GM12878 (cell line): Measurements from ENCODE around the gene HACD3. TPM values are rescaled to one million over a fixed set of nuclear protein-coding genes. Genes with fewer than 3 reads are reported as not detected.

Experiments
- CBX3 ChIP-seq: fragments of 200-600 bp; sonication (generic); IDR thresholded peaks from 2 replicates; pipeline ENCODE4 v1.6.1; 2016; ENCODE audit warnings: low read depth, borderline replicate concordance
- GATAD2B ChIP-seq: fragments of 450-650 bp; conservative IDR thresholded peaks from 2 replicates; pipeline ENCODE4 v1.6.1; 2017; ENCODE audit warnings: low read depth, mild to moderate bottlenecking, moderate library complexity
- IRF4 ChIP-seq: IDR thresholded peaks from 2 replicates; pipeline ENCODE4 v1.6.1; 2011; ENCODE audit warnings: low read depth, low read length
- JUNB ChIP-seq: IDR thresholded peaks from 2 replicates; pipeline ENCODE4 v1.6.1; 2016; ENCODE audit warnings: antibody characterized with exemption, mild to moderate bottlenecking
- JUND ChIP-seq: IDR thresholded peaks from 2 replicates; pipeline ENCODE4 v1.6.1; 2012; ENCODE audit warnings: low read depth, mild to moderate bottlenecking, low read length, improper control_type of control experiment, moderate library complexity
- KLF5 ChIP-seq: fragments of 450-650 bp; IDR thresholded peaks from 2 replicates; pipeline ENCODE4 v1.6.1; 2014; ENCODE audit warnings: mild to moderate bottlenecking; ENCODE audit not compliant: partially characterized antibody
- MTA3 ChIP-seq: IDR thresholded peaks from 2 replicates; pipeline ENCODE4 v1.6.1; 2012; ENCODE audit warnings: low read length, inconsistent platforms, borderline replicate concordance
- MYB ChIP-seq: fragments of 150-350 bp; IDR thresholded peaks from 2 replicates; pipeline ENCODE4 v1.6.1; 2014; ENCODE audit warnings: mild to moderate bottlenecking, low read depth, low read length, borderline replicate concordance
- MYC ChIP-seq: IDR thresholded peaks from 2 replicates; pipeline ENCODE4 v1.6.1; 2011; ENCODE audit warnings: mild to moderate bottlenecking, low read length, moderate library complexity, inconsistent platforms; ENCODE audit not compliant: insufficient read depth, insufficient replicate concordance, insufficient read length, severe bottlenecking
- NFXL1 ChIP-seq: fragments of 450-650 bp; IDR thresholded peaks from 2 replicates; pipeline ENCODE4 v1.6.1; 2017; ENCODE audit warnings: antibody characterized with exemption, mild to moderate bottlenecking, borderline replicate concordance
- NR2F1 ChIP-seq: fragments of 450-650 bp; conservative IDR thresholded peaks from 2 replicates; pipeline ENCODE4 v1.6.1; 2017; ENCODE audit warnings: mild to moderate bottlenecking
- RAD51 ChIP-seq: fragments of 450-650 bp; IDR thresholded peaks from 2 replicates; pipeline ENCODE4 v1.6.1; 2016; ENCODE audit warnings: moderate library complexity, mild to moderate bottlenecking, inconsistent platforms
- SIX5 ChIP-seq: IDR thresholded peaks from 2 replicates; pipeline ENCODE4 v1.6.1; 2011; ENCODE audit warnings: mild to moderate bottlenecking, low read depth, low read length, moderate library complexity; ENCODE audit not compliant: severe bottlenecking
- SREBF1 ChIP-seq: IDR thresholded peaks from 2 replicates; pipeline ENCODE4 v1.6.1; 2012; ENCODE audit warnings: mild to moderate bottlenecking, low read length
- TCF3 ChIP-seq: IDR thresholded peaks from 2 replicates; pipeline ENCODE4 v1.6.1; 2012; ENCODE audit warnings: low read depth, mild to moderate bottlenecking, low read length, borderline replicate concordance; ENCODE audit not compliant: insufficient read depth
- ZNF217 ChIP-seq: fragments of 450-650 bp; IDR thresholded peaks from 2 replicates; pipeline ENCODE4 v1.6.1; 2017; ENCODE audit warnings: antibody characterized with exemption, mild to moderate bottlenecking
- polyA plus RNA-seq, 11 experiments: library from polyadenylated mRNA; depleted of rRNA in 4 of 11; unstranded in 6 of 11; stranded (reverse) in 5 of 11; fragments of >200 nt; fragmentation: Nextera tagmentation in 4 of 11; fragmentation: Illumina TruSeq in 1 of 11; extraction: Ambion mirVana in 4 of 11; extraction: Trizol in 1 of 11; gene quantifications; 1 replicate in 1 of 11; 2 replicates in 10 of 11; pipeline versions ENCODE4 v1.2.1 to v1.2.3, GENCODE V29; 2011 to 2016; ENCODE audit warnings: inconsistent platforms in 2 of 11, missing spikeins in 2 of 11, low read depth in 1 of 11
- total RNA-seq, 4 experiments: library from RNA; depleted of rRNA in 3 of 4; stranded (reverse); fragments of >200 nt in 3 of 4; fragmentation: Illumina TruSeq in 1 of 4; extraction: Trizol in 1 of 4; gene quantifications; 2 replicates each; pipeline versions ENCODE4 v1.2.1 to v1.2.3, GENCODE V29; 2013 to 2021
- TF ChIP-seq, protein P1 (sequence below): fragments of 450-650 bp; IDR thresholded peaks from 2 replicates; pipeline ENCODE4 v1.6.1; 2016; ENCODE audit warnings: mild to moderate bottlenecking, moderate library complexity, borderline replicate concordance
- TF ChIP-seq, protein P2 (sequence below): IDR thresholded peaks from 2 replicates; pipeline ENCODE4 v1.6.1; 2011; ENCODE audit warnings: low read depth, low read length, improper control_type of control experiment, borderline replicate concordance
- TF ChIP-seq, protein P3 (sequence below): fragments of 150-350 bp; IDR thresholded peaks from 2 replicates; pipeline ENCODE4 v1.6.1; 2016; ENCODE audit warnings: low read depth, low read length
- TF ChIP-seq, protein P4 (sequence below): fragments of 450-650 bp; IDR thresholded peaks from 2 replicates; pipeline ENCODE4 v1.6.1; 2014; ENCODE audit warnings: mild to moderate bottlenecking

The HACD3 gene
- total and polyA plus RNA-seq, 10 of the 15 experiments (the other 5 are each of a cell fraction or from before 2014, with no cell fraction given): 25.9 to 75.8 (median 48.3) TPM

DNA sequence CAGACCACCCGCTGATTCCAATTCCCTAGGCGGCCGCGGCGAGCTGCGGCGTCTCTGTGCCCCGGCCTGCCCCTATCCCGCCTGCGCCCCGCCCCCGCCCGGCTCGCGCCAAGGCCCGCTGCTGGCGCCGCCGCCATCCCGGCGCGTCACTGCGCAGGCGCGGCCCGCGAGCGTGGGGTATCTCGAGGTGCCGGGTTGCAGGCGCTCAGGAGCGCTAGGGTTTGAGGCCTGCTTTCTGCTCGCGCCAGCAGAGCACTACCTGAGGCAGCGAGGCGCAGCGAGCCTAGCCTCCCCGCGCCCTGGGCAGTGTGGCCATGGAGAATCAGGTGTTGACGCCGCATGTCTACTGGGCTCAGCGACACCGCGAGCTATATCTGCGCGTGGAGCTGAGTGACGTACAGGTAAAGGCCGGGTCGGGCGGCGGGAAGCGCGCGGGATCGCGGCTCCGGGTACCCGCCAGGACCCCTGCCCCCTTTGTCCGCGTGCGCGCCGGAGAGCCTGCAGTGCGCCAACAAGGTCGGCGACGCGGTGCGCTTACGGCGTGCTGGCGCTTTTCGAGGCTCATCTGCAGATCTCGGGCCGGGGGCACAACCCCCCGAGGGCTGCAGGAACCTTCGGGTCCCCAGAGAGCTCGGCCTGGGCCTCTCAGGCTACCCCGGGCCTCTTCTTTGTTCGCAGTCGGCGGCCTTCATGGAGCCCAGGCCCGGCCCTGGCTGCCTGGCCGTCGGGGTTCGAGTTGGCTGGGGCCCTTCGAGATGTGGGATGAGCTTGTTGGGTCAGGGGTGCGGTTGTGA, at the start of gene HACD3 (continued):
- TF ChIP-seq, protein P1, sequence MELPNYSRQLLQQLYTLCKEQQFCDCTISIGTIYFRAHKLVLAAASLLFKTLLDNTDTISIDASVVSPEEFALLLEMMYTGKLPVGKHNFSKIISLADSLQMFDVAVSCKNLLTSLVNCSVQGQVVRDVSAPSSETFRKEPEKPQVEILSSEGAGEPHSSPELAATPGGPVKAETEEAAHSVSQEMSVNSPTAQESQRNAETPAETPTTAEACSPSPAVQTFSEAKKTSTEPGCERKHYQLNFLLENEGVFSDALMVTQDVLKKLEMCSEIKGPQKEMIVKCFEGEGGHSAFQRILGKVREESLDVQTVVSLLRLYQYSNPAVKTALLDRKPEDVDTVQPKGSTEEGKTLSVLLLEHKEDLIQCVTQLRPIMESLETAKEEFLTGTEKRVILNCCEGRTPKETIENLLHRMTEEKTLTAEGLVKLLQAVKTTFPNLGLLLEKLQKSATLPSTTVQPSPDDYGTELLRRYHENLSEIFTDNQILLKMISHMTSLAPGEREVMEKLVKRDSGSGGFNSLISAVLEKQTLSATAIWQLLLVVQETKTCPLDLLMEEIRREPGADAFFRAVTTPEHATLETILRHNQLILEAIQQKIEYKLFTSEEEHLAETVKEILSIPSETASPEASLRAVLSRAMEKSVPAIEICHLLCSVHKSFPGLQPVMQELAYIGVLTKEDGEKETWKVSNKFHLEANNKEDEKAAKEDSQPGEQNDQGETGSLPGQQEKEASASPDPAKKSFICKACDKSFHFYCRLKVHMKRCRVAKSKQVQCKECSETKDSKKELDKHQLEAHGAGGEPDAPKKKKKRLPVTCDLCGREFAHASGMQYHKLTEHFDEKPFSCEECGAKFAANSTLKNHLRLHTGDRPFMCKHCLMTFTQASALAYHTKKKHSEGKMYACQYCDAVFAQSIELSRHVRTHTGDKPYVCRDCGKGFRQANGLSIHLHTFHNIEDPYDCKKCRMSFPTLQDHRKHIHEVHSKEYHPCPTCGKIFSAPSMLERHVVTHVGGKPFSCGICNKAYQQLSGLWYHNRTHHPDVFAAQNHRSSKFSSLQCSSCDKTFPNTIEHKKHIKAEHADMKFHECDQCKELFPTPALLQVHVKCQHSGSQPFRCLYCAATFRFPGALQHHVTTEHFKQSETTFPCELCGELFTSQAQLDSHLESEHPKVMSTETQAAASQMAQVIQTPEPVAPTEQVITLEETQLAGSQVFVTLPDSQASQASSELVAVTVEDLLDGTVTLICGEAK: no peak
- TF ChIP-seq KLF5 (no peak), TCF3 (no peak), JUND (0 out of 2 replicates have a peak, but pooled peaks have one; percentile 21), SREBF1 (no peak), GATAD2B (peak; percentile 87), NFXL1 (no peak), MYB (no peak), MTA3 (no peak), CBX3 (no peak), NR2F1 (0 out of 2 replicates have a peak, but pooled peaks have one; percentile 24), MYC (peak; percentile 55), ZNF217 (peak; percentile 26; the same call in 1 of the 2 replicates), RAD51 (no peak), IRF4 (no peak), SIX5 (no peak), JUNB (no peak)
- TF ChIP-seq, protein P2, sequence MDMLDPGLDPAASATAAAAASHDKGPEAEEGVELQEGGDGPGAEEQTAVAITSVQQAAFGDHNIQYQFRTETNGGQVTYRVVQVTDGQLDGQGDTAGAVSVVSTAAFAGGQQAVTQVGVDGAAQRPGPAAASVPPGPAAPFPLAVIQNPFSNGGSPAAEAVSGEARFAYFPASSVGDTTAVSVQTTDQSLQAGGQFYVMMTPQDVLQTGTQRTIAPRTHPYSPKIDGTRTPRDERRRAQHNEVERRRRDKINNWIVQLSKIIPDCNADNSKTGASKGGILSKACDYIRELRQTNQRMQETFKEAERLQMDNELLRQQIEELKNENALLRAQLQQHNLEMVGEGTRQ: no peak
- TF ChIP-seq, protein P3, sequence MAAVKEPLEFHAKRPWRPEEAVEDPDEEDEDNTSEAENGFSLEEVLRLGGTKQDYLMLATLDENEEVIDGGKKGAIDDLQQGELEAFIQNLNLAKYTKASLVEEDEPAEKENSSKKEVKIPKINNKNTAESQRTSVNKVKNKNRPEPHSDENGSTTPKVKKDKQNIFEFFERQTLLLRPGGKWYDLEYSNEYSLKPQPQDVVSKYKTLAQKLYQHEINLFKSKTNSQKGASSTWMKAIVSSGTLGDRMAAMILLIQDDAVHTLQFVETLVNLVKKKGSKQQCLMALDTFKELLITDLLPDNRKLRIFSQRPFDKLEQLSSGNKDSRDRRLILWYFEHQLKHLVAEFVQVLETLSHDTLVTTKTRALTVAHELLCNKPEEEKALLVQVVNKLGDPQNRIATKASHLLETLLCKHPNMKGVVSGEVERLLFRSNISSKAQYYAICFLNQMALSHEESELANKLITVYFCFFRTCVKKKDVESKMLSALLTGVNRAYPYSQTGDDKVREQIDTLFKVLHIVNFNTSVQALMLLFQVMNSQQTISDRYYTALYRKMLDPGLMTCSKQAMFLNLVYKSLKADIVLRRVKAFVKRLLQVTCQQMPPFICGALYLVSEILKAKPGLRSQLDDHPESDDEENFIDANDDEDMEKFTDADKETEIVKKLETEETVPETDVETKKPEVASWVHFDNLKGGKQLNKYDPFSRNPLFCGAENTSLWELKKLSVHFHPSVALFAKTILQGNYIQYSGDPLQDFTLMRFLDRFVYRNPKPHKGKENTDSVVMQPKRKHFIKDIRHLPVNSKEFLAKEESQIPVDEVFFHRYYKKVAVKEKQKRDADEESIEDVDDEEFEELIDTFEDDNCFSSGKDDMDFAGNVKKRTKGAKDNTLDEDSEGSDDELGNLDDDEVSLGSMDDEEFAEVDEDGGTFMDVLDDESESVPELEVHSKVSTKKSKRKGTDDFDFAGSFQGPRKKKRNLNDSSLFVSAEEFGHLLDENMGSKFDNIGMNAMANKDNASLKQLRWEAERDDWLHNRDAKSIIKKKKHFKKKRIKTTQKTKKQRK: no peak
- TF ChIP-seq, protein P4, sequence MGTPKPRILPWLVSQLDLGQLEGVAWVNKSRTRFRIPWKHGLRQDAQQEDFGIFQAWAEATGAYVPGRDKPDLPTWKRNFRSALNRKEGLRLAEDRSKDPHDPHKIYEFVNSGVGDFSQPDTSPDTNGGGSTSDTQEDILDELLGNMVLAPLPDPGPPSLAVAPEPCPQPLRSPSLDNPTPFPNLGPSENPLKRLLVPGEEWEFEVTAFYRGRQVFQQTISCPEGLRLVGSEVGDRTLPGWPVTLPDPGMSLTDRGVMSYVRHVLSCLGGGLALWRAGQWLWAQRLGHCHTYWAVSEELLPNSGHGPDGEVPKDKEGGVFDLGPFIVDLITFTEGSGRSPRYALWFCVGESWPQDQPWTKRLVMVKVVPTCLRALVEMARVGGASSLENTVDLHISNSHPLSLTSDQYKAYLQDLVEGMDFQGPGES: no peak
